ENCODE measurements around the gene CRMP1. TPM values are rescaled to one million over a fixed set of nuclear protein-coding genes. Genes with fewer than 3 reads are reported as not detected.

CRMP1 gene
- polyA plus RNA-seq, 1 donor from 2014 or later = not detected

- Mint-ChIP-seq H3K4me1 (no peaks in the 10 kb centered on the region), H3K4me3 (peak overlapping the region in 1 of 4 donors; percentile 17), H3K27ac (no peak overlapping the region), H3K27me3 (no peaks in the 10 kb centered on the region), H3K36me3 (peaks cover 1% of the 10 kb centered on the region), H3K9me3 (peaks cover 0 to 7% (median 3%) of the 10 kb centered on the region in 3 donors)
These were observed 109.9 kb downstream of the CRMP1 start for GRCh38 chr4:5782829-5783476.

GRCh38 chr4:5781691-5782090, 111.2 kb downstream of the CRMP1 start:
- Mint-ChIP-seq H3K27ac (no peak overlapping the region), H3K27me3 (no peaks in the 10 kb centered on the region), H3K4me3 (no peak overlapping the region), H3K4me1 (no peaks in the 10 kb centered on the region), H3K36me3 (peaks cover 1% of the 10 kb centered on the region), H3K9me3 (peaks cover under 1 to 7% (median 3%) of the 10 kb centered on the region in 3 donors)

- H3K36me3 Mint-ChIP-seq = peaks cover 1% of the 10 kb centered on the region
- H3K27ac Mint-ChIP-seq = no peak overlapping the region
- no peaks in the 10 kb centered on the region for H3K27me3 Mint-ChIP-seq
- peaks cover 4 to 7% (median 6%) of the 10 kb centered on the region in 3 donors for H3K9me3 Mint-ChIP-seq
- H3K4me1 Mint-ChIP-seq = no peaks in the 10 kb centered on the region
- peak overlapping the region in 1 of 4 donors; percentile 45 for H3K4me3 Mint-ChIP-seq
These were observed 111.9 kb downstream of the CRMP1 start for GRCh38 chr4:5780831-5781480.

GRCh38 chr4:5776510-5776909, 116.4 kb downstream of the CRMP1 start:
- peaks cover 5 to 10% (median 5%) of the 10 kb centered on the region in 3 donors for H3K9me3 Mint-ChIP-seq
- H3K4me1 Mint-ChIP-seq = no peaks in the 10 kb centered on the region
- H3K27ac Mint-ChIP-seq = peak overlapping the region in 1 of 3 donors; percentile 34
- H3K36me3 Mint-ChIP-seq = no peaks in the 10 kb centered on the region
- H3K4me3 Mint-ChIP-seq = no peak overlapping the region
- no peaks in the 10 kb centered on the region for H3K27me3 Mint-ChIP-seq

GRCh38 chr4:5774416-5775036, 118.4 kb downstream of the CRMP1 start:
- peaks cover 5 to 10% (median 7%) of the 10 kb centered on the region in 3 donors for H3K9me3 Mint-ChIP-seq
- H3K27ac Mint-ChIP-seq = peak overlapping the region in 1 of 3 donors; percentile 62
- no peaks in the 10 kb centered on the region for H3K36me3 Mint-ChIP-seq
- H3K4me3 Mint-ChIP-seq = no peak overlapping the region
- no peaks in the 10 kb centered on the region for H3K27me3 Mint-ChIP-seq
- H3K4me1 Mint-ChIP-seq = no peaks in the 10 kb centered on the region

- H3K36me3 Mint-ChIP-seq = no peaks in the 10 kb centered on the region
- no peaks in the 10 kb centered on the region for H3K4me1 Mint-ChIP-seq
- H3K4me3 Mint-ChIP-seq = no peak overlapping the region
- H3K27ac Mint-ChIP-seq = no peak overlapping the region
- no peaks in the 10 kb centered on the region for H3K27me3 Mint-ChIP-seq
- peaks cover 5 to 11% (median 10%) of the 10 kb centered on the region in 3 donors for H3K9me3 Mint-ChIP-seq
These were observed 119.7 kb downstream of the CRMP1 start for GRCh38 chr4:5773271-5773555.

- H3K4me3 Mint-ChIP-seq = no peak overlapping the region
- no peaks in the 10 kb centered on the region for H3K36me3 Mint-ChIP-seq
- H3K4me1 Mint-ChIP-seq = no peaks in the 10 kb centered on the region
- H3K9me3 Mint-ChIP-seq = peaks cover 5 to 11% (median 10%) of the 10 kb centered on the region in 3 donors
- no peak overlapping the region for H3K27ac Mint-ChIP-seq
- no peaks in the 10 kb centered on the region for H3K27me3 Mint-ChIP-seq
These were observed 120.2 kb downstream of the CRMP1 start for GRCh38 chr4:5772528-5773270.

Other genes starting within 250 kb of the CRMP1 start
- gene EVC2, start 184.5 kb downstream of the CRMP1 start, polyA plus RNA-seq = 0.50 TPM
- gene EVC, start 181.9 kb downstream of the CRMP1 start, polyA plus RNA-seq = 0.05 TPM
- not detected for gene C4orf50, start 125.3 kb upstream of the CRMP1 start, polyA plus RNA-seq

Data from IgD-negative memory B cell (primary cell).